Hematopoietic multipotent progenitor cell (in vitro differentiated cells): ENCODE data around the gene DBET. TPM values are rescaled to one million over a fixed set of nuclear protein-coding genes. Genes with fewer than 3 reads are reported as not detected.

ENCODE experiments used
- small RNA-seq: library from RNA; depleted of rRNA; stranded (forward); fragments of <200 nt; gene quantifications from one replicate; pipeline ENCODE3, GENCODE V24; 2012
- total RNA-seq: library from RNA; depleted of rRNA; stranded (reverse); fragments of >200 nt; gene quantifications from one replicate; pipeline ENCODE4 v1.2.3, GENCODE V29; 2012

DBET gene
- total RNA-seq, 1 donor, result not detected

Small RNA genes within 50 kb of the gene (small RNA-seq; reads per million reads assigned to genes)
- gene RNA5SP174, result not detected
- 0.41 reads per million for gene RNA5SP175

Other genes starting within 250 kb of the DBET start
- gene FRG1, start 123.6 kb upstream of the DBET start, total RNA-seq, result 5.7 TPM
- gene FRG2, start 37.2 kb upstream of the DBET start, total RNA-seq, result not detected
- not detected for gene DUX4, start 109.3 kb downstream of the DBET start, total RNA-seq